GM12878 (cell line): Measurements from ENCODE around the gene MANBA.

Experiments used
- TAF1 ChIP-seq: IDR thresholded peaks from 2 replicates; pipeline ENCODE4 v1.6.1; 2011; ENCODE audit warnings: mild to moderate bottlenecking, low read depth, low read length, borderline replicate concordance
- ZBTB11 ChIP-seq: fragments of 450-650 bp; formaldehyde crosslinking; IDR thresholded peaks from 2 replicates; pipeline ENCODE4 v1.5.0; 2022; ENCODE audit warnings: mild to moderate bottlenecking, missing genetic modification characterization

GRCh38 chr4:102694791-102695190, 66.0 kb downstream of the MANBA start:
- TF ChIP-seq ZBTB11 (CRISPR knock-in tag), result no peak
- TF ChIP-seq TAF1, result no peak
